H1 (cell line): ENCODE results near the gene LGALS4. TPM values are rescaled to one million over a fixed set of nuclear protein-coding genes. Genes with fewer than 3 reads are reported as not detected.

Experiments
- BACH1 ChIP-seq: IDR thresholded peaks from 2 replicates; pipeline ENCODE4 v1.6.1; 2012; ENCODE audit warnings: low read length, improper control_type of control experiment
- BCL11A ChIP-seq, 2 experiments: IDR thresholded peaks; one replicate each; pipeline ENCODE4 v1.6.1; 2011; ENCODE audit warnings: low read depth in 2 of 2, low read length in 2 of 2, mild to moderate bottlenecking in 2 of 2
- CEBPB ChIP-seq: IDR thresholded peaks from 2 replicates; pipeline ENCODE4 v1.6.1; 2012; ENCODE audit warnings: low read depth, low read length
- CHD1 ChIP-seq: IDR thresholded peaks from 2 replicates; pipeline ENCODE4 v1.6.1; 2012; ENCODE audit warnings: low read depth, low read length, improper control_type of control experiment
- GTF2F1 ChIP-seq: IDR thresholded peaks from 2 replicates; pipeline ENCODE4 v1.6.1; 2012; ENCODE audit warnings: low read depth, low read length, improper control_type of control experiment, borderline replicate concordance
- RAD21 ChIP-seq, 2 experiments: IDR thresholded peaks in 1 of 2; conservative IDR thresholded peaks in 1 of 2; 2 replicates each; pipeline ENCODE4 v1.6.1; 2011; ENCODE audit warnings: low read depth in 2 of 2, low read length in 2 of 2, improper control_type of control experiment in 1 of 2, inconsistent platforms in 1 of 2, mild to moderate bottlenecking in 1 of 2, moderate library complexity in 1 of 2
- TAF7 ChIP-seq: optimal IDR thresholded peaks from 2 replicates; pipeline ENCODE3; 2011; ENCODE audit warnings: low read depth, mild to moderate bottlenecking, inconsistent platforms, low read length, moderate library complexity, borderline replicate concordance
- TBP ChIP-seq: IDR thresholded peaks from 2 replicates; pipeline ENCODE4 v1.6.1; 2011; ENCODE audit warnings: low read depth, low read length, improper control_type of control experiment
- polyA plus RNA-seq, 7 experiments: library from polyadenylated mRNA; depleted of rRNA in 3 of 7; stranded (reverse) in 5 of 7; unstranded in 2 of 7; fragments of >200 nt in 5 of 7; fragments of 200-250 nt in 2 of 7; gene quantifications; 1 replicate in 5 of 7; 2 replicates in 1 of 7; 4 replicates in 1 of 7; pipeline versions ENCODE4 v1.2.1 to v1.2.3, GENCODE V29; 2011 to 2013; ENCODE audit warnings: missing spikeins in 2 of 7, mixed read lengths in 2 of 7
- total RNA-seq: library from RNA; stranded (reverse); fragmentation: NEBNext Ultra II Directional; extraction: Animal tissue kit (Norgen Biotek cat#: 25700); gene quantifications from 2 replicates; pipeline ENCODE4 v1.2.1, GENCODE V29; 2021
- TF ChIP-seq, protein P1 (sequence below): fragments of 300-600 bp; sonication (generic); IDR thresholded peaks from 2 replicates; pipeline ENCODE4 v1.7.1; 2012; ENCODE audit warnings: low read length, moderate library complexity, mild to moderate bottlenecking, inconsistent platforms; ENCODE audit not compliant: insufficient replicate concordance

The LGALS4 gene
- total and polyA plus RNA-seq, 2 of the 8 experiments (the other 6 are each of a cell fraction or from before 2014, with no cell fraction given) = 0.32 to 0.37 TPM

DNA sequence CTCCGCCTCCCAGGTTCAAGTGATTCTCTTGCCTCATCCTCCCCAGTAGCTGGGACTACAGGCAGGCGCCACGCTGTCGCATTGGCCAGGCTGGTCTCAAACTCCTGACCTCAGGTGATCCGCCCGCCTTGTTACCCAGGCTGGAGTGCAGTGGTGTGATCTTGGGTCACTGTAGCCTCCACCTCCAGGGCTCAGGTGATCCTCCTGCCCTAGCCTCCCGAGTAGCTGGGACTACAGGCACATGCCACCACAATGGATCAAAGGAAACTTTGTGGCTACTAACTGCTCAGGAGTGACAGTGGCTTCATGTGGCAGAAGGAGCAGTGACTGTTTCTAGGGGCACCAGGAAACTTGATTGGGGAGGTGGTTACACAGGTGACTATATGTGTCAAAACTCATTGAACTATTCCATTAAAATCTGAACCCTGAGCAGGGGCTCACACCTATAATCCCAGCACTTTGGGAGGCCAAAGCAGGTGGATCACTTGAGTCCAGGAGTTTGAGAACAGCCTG lies 27.5 kb downstream of the LGALS4 start (continued):
- TF ChIP-seq GTF2F1 = no peak
- TF ChIP-seq, protein P1, sequence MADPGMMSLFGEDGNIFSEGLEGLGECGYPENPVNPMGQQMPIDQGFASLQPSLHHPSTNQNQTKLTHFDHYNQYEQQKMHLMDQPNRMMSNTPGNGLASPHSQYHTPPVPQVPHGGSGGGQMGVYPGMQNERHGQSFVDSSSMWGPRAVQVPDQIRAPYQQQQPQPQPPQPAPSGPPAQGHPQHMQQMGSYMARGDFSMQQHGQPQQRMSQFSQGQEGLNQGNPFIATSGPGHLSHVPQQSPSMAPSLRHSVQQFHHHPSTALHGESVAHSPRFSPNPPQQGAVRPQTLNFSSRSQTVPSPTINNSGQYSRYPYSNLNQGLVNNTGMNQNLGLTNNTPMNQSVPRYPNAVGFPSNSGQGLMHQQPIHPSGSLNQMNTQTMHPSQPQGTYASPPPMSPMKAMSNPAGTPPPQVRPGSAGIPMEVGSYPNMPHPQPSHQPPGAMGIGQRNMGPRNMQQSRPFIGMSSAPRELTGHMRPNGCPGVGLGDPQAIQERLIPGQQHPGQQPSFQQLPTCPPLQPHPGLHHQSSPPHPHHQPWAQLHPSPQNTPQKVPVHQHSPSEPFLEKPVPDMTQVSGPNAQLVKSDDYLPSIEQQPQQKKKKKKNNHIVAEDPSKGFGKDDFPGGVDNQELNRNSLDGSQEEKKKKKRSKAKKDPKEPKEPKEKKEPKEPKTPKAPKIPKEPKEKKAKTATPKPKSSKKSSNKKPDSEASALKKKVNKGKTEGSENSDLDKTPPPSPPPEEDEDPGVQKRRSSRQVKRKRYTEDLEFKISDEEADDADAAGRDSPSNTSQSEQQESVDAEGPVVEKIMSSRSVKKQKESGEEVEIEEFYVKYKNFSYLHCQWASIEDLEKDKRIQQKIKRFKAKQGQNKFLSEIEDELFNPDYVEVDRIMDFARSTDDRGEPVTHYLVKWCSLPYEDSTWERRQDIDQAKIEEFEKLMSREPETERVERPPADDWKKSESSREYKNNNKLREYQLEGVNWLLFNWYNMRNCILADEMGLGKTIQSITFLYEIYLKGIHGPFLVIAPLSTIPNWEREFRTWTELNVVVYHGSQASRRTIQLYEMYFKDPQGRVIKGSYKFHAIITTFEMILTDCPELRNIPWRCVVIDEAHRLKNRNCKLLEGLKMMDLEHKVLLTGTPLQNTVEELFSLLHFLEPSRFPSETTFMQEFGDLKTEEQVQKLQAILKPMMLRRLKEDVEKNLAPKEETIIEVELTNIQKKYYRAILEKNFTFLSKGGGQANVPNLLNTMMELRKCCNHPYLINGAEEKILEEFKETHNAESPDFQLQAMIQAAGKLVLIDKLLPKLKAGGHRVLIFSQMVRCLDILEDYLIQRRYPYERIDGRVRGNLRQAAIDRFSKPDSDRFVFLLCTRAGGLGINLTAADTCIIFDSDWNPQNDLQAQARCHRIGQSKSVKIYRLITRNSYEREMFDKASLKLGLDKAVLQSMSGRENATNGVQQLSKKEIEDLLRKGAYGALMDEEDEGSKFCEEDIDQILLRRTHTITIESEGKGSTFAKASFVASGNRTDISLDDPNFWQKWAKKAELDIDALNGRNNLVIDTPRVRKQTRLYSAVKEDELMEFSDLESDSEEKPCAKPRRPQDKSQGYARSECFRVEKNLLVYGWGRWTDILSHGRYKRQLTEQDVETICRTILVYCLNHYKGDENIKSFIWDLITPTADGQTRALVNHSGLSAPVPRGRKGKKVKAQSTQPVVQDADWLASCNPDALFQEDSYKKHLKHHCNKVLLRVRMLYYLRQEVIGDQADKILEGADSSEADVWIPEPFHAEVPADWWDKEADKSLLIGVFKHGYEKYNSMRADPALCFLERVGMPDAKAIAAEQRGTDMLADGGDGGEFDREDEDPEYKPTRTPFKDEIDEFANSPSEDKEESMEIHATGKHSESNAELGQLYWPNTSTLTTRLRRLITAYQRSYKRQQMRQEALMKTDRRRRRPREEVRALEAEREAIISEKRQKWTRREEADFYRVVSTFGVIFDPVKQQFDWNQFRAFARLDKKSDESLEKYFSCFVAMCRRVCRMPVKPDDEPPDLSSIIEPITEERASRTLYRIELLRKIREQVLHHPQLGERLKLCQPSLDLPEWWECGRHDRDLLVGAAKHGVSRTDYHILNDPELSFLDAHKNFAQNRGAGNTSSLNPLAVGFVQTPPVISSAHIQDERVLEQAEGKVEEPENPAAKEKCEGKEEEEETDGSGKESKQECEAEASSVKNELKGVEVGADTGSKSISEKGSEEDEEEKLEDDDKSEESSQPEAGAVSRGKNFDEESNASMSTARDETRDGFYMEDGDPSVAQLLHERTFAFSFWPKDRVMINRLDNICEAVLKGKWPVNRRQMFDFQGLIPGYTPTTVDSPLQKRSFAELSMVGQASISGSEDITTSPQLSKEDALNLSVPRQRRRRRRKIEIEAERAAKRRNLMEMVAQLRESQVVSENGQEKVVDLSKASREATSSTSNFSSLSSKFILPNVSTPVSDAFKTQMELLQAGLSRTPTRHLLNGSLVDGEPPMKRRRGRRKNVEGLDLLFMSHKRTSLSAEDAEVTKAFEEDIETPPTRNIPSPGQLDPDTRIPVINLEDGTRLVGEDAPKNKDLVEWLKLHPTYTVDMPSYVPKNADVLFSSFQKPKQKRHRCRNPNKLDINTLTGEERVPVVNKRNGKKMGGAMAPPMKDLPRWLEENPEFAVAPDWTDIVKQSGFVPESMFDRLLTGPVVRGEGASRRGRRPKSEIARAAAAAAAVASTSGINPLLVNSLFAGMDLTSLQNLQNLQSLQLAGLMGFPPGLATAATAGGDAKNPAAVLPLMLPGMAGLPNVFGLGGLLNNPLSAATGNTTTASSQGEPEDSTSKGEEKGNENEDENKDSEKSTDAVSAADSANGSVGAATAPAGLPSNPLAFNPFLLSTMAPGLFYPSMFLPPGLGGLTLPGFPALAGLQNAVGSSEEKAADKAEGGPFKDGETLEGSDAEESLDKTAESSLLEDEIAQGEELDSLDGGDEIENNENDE = no peak
- no peak for TF ChIP-seq RAD21 (IDR thresholded peaks at IDR 0.05 in 1 of 2, conservative IDR thresholded peaks at IDR 0.05 in 1 of 2; ENCODE audit: low read depth in 2 of 2, low read length in 2 of 2)
- no peak for TF ChIP-seq CHD1
- TF ChIP-seq TAF7 = no peak
- TF ChIP-seq BCL11A (IDR thresholded peaks at IDR 0.05; ENCODE audit: low read depth in 2 of 2, low read length in 2 of 2) = no peak
- no peak for TF ChIP-seq TBP
- TF ChIP-seq CEBPB = no peak
- TF ChIP-seq BACH1 = no peak
